ENCODE results near the gene UBA6.

- no peak for TF ChIP-seq POLR2A (IDR thresholded peaks at IDR 0.05)
- no peak for TF ChIP-seq CTCF (IDR thresholded peaks at IDR 0.05)
Measured at GRCh38 chr4:67697860-67698687, 2.9 kb downstream of the UBA6 start.

All from ovary (tissue), 3 donors.